K562 (cell line): Measurements from ENCODE around the gene PLTP. TPM values are rescaled to one million over a fixed set of nuclear protein-coding genes. Genes with fewer than 3 reads are reported as not detected.

Experiments
- ATAC-seq: fragments of 200-7000 bp; cut with Tn5 transposase; 3 replicates; pipeline ENCODE4 v1.9.1; 2020; ENCODE audit warnings: moderate library complexity
- BruUV-seq: library from RNA; stranded (reverse); fragments of 400-500 nt; replicated peaks from 2 replicates; lab custom pipeline; 2021; lab: Mats Ljungman, UMichigan
- CTCF ChIA-PET: fragments of 300-600 bp; formaldehyde crosslinking; extraction: SDS; loops from one replicate; lab custom pipeline; 2021; ENCODE audit warnings: low intra/inter-chr PET ratio; lab: Yijun Ruan, JAX
- POLR2A ChIA-PET: fragments of 300-600, 350-650 bp; sonication (Branson Sonifier 250); formaldehyde crosslinking; extraction: SDS; loops from one replicate; lab custom pipeline; 2021; ENCODE audit warnings: antibody characterized with exemption, inconsistent platforms; lab: Yijun Ruan, JAX
- DNase-seq, 4 experiments: peaks; one replicate each; pipeline versions ENCODE4 v3.0.0 to v3.0.0-alpha.2; 2011 to 2018; ENCODE audit warnings: low spot score in 3 of 4, mixed read lengths in 3 of 4; ENCODE audit errors: extremely low read depth in 1 of 4
- FAIRE-seq: peaks from 2 replicates; lab custom pipeline; 2011; peaks lifted over from hg19 to GRCh38; lab: Jason Lieb, UNC
- H2AFZ ChIP-seq: 2 replicates; pipeline ENCODE4 v1.6.0; 2011; ENCODE audit warnings: low read depth, low read length, control low read depth, inconsistent platforms
- H3K27ac ChIP-seq: fragments of 200-600 bp; 3 replicates; pipeline ENCODE4 v1.8.0; 2011; ENCODE audit warnings: low read depth, mild to moderate bottlenecking, control low read depth, inconsistent platforms, low read length, moderate library complexity, mixed read lengths; ENCODE audit errors: extremely low read depth
- H3K27me3 ChIP-seq, 2 experiments: fragments of 300-600 bp in 1 of 2; 2 replicates in 1 of 2; 3 replicates in 1 of 2; pipeline versions ENCODE4 v1.6.0 to v1.8.0; 2011; ENCODE audit warnings: inconsistent platforms in 2 of 2, low read length in 2 of 2, mild to moderate bottlenecking in 1 of 2, mixed read lengths in 1 of 2, moderate library complexity in 1 of 2; ENCODE audit not compliant: control insufficient read depth in 2 of 2, insufficient read depth in 2 of 2
- H3K36me3 ChIP-seq: fragments of 300-600 bp; 3 replicates; pipeline ENCODE4 v1.8.0; 2011; ENCODE audit warnings: mild to moderate bottlenecking, low read length, inconsistent platforms; ENCODE audit not compliant: control insufficient read depth, insufficient read depth
- H3K4me1 ChIP-seq, 2 experiments: fragments of 200-600 bp in 1 of 2; replicated peaks in 1 of 2; 2 replicates in 1 of 2; 3 replicates in 1 of 2; pipeline versions ENCODE4 v1.5.1 to v1.8.0; 2011; ENCODE audit warnings: inconsistent platforms in 2 of 2, low read length in 2 of 2, mild to moderate bottlenecking in 1 of 2, mixed read lengths in 1 of 2, moderate library complexity in 1 of 2; ENCODE audit not compliant: control insufficient read depth in 2 of 2, insufficient read depth in 2 of 2
- H3K4me2 ChIP-seq: 2 replicates; pipeline ENCODE4 v1.6.1; 2011; ENCODE audit warnings: low read length, control low read depth, inconsistent platforms, mixed read lengths; ENCODE audit not compliant: insufficient read depth
- H3K4me3 ChIP-seq: fragments of 200-600 bp; sonication (generic), shearing (Covaris generic); 2 replicates; pipeline ENCODE4 v1.5.1; 2016; ENCODE audit warnings: control low read depth, inconsistent platforms
- H3K79me2 ChIP-seq: fragments of 200-600 bp; 3 replicates; pipeline ENCODE4 v1.8.0; 2011; ENCODE audit warnings: low read length, inconsistent platforms; ENCODE audit not compliant: control insufficient read depth, insufficient read depth
- H3K9ac ChIP-seq, 2 experiments: 2 replicates each; pipeline versions ENCODE4 v1.6.0 to v1.6.1; 2011; ENCODE audit warnings: low read depth in 2 of 2, low read length in 2 of 2, control low read depth in 1 of 2, inconsistent platforms in 1 of 2, mild to moderate bottlenecking in 1 of 2, mixed read lengths in 1 of 2; ENCODE audit not compliant: insufficient read depth in 1 of 2
- H3K9me1 ChIP-seq: one replicate; pipeline ENCODE4 v1.6.0; 2011; ENCODE audit warnings: inconsistent platforms, mild to moderate bottlenecking, low read length, moderate library complexity; ENCODE audit not compliant: control insufficient read depth, insufficient read depth
- H3K9me3 ChIP-seq: replicated peaks from 2 replicates; pipeline ENCODE4 v1.5.1; 2011; ENCODE audit warnings: low read depth, low read length, inconsistent platforms; ENCODE audit not compliant: control insufficient read depth, insufficient read depth
- H4K20me1 ChIP-seq: replicated peaks from 2 replicates; pipeline ENCODE4 v1.6.1; 2011; ENCODE audit warnings: low read length, inconsistent platforms, mixed read lengths; ENCODE audit not compliant: control insufficient read depth, insufficient read depth
- NFYB ChIP-seq: IDR thresholded peaks from 2 replicates; pipeline ENCODE4 v1.6.1; 2011; ENCODE audit warnings: mild to moderate bottlenecking, moderate library complexity; ENCODE audit not compliant: insufficient read length; ENCODE audit errors: extremely low read depth
- POLR2G ChIP-seq: fragments of 200-400 bp; formaldehyde crosslinking; IDR thresholded peaks from 2 replicates; pipeline ENCODE4 v1.6.1; 2017; ENCODE audit warnings: low read depth, mild to moderate bottlenecking, antibody characterized with exemption, low read length, moderate library complexity
- WGBS: fragments of 100-300 bp; shearing (Covaris generic); methylation state at CpG from one replicate; pipeline ENCODE4 v1.1.6; 2016; ENCODE audit warnings: low coverage, mixed read lengths; ENCODE audit not compliant: insufficient coverage; ENCODE audit errors: missing lambda C conversion rate; 5-methylcytosine and 5-hydroxymethylcytosine counted together
- in situ Hi-C: fragments of 300-500 bp; cut with MboI; formaldehyde crosslinking; loops from 4 replicates; pipeline ENCODE4 v1.15.0; 2018; ENCODE audit warnings: inconsistent platforms, mixed read lengths
- intact Hi-C: fragments of 100-400 bp; cut with micrococcal nuclease; formaldehyde crosslinking; loops from 2 replicates; pipeline ENCODE4 v1.14.2; 2022
- polyA plus RNA-seq, 8 experiments: library from polyadenylated mRNA; depleted of rRNA in 4 of 8; stranded (reverse) in 5 of 8; unstranded in 3 of 8; fragments of >200 nt; fragmentation: Nextera tagmentation in 2 of 8; fragmentation: Illumina TruSeq in 1 of 8; extraction: Ambion mirVana in 2 of 8; extraction: Trizol in 1 of 8; gene quantifications; 2 replicates each; pipeline versions ENCODE4 v1.2.1 to v1.2.3, GENCODE V29; 2011 to 2014; ENCODE audit warnings: inconsistent platforms in 1 of 8, missing spikeins in 1 of 8
- total RNA-seq, 7 experiments: library from RNA; depleted of rRNA in 6 of 7; stranded (reverse); fragments of >200 nt in 6 of 7; fragmentation: Illumina TruSeq in 2 of 7; extraction: Trizol in 2 of 7; gene quantifications; 2 replicates each; pipeline versions ENCODE4 v1.2.1 to v1.2.3, GENCODE V29; 2011 to 2021; ENCODE audit warnings: low replicate concordance in 1 of 7
- TF ChIP-seq, protein P1 (sequence below), 2 experiments: fragments of 450-650 bp; formaldehyde crosslinking in 1 of 2; IDR thresholded peaks; 2 replicates each; pipeline versions ENCODE4 v1.4.0 to v1.6.1; 2014 to 2020; ENCODE audit warnings: mild to moderate bottlenecking in 2 of 2, borderline replicate concordance in 1 of 2, low read depth in 1 of 2

The PLTP gene
- total and polyA plus RNA-seq, 9 of the 15 experiments (the other 6 are each of a cell fraction or from before 2014, with no cell fraction given), result 2.8 to 29.3 (median 17.6) TPM

DNA sequence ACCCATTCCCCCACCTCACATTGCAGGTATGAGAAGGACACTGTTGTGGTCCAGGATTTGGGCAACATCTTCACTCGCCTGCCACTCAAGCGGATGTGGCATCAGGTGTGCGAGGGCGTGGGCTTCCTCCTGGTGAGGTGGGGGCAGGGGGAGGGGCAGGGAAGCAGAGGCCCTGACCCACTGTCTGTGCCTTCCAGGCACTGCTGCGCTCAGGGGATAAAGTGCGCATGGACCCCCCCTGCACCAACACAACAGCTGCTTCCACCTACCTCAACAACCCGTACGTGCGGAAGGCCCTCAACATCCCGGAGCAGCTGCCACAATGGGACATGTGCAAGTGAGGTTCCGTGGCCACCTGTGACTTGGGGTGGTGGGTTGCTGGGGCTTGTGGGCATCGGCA lies 17.2 kb downstream of the PLTP start:
- no peak overlapping the region for H3K27ac ChIP-seq
- TF ChIP-seq NFYB, result no peak
- TF ChIP-seq POLR2G, result peak; percentile 61
- TF ChIP-seq, protein P1, sequence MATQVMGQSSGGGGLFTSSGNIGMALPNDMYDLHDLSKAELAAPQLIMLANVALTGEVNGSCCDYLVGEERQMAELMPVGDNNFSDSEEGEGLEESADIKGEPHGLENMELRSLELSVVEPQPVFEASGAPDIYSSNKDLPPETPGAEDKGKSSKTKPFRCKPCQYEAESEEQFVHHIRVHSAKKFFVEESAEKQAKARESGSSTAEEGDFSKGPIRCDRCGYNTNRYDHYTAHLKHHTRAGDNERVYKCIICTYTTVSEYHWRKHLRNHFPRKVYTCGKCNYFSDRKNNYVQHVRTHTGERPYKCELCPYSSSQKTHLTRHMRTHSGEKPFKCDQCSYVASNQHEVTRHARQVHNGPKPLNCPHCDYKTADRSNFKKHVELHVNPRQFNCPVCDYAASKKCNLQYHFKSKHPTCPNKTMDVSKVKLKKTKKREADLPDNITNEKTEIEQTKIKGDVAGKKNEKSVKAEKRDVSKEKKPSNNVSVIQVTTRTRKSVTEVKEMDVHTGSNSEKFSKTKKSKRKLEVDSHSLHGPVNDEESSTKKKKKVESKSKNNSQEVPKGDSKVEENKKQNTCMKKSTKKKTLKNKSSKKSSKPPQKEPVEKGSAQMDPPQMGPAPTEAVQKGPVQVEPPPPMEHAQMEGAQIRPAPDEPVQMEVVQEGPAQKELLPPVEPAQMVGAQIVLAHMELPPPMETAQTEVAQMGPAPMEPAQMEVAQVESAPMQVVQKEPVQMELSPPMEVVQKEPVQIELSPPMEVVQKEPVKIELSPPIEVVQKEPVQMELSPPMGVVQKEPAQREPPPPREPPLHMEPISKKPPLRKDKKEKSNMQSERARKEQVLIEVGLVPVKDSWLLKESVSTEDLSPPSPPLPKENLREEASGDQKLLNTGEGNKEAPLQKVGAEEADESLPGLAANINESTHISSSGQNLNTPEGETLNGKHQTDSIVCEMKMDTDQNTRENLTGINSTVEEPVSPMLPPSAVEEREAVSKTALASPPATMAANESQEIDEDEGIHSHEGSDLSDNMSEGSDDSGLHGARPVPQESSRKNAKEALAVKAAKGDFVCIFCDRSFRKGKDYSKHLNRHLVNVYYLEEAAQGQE (IDR thresholded peaks at IDR 0.05; ENCODE audit: borderline replicate concordance), result no peak
- TF ChIP-seq, protein P1 (CRISPR knock-in tag; IDR thresholded peaks at IDR 0.05; ENCODE audit: low read depth), result no peak
- H4K20me1 ChIP-seq, result no peaks in the 10 kb centered on the region
- peaks cover 7 to 32% of the 10 kb centered on the region in 2 experiments for H3K4me1 ChIP-seq
- POLR2A ChIA-PET, result interaction anchor here (0.6 to 1.3 kb wide), 3 partner anchors 10 to 1080 kb away, joined by 3 to 4 read pairs (median 3); no protein-coding TSS in a partner anchor
- H3K9ac ChIP-seq, result no peak overlapping the region
- no peak for DNase-seq
- no peak for FAIRE-seq
- H3K9me1 ChIP-seq, result no peaks in the 10 kb centered on the region
- intact Hi-C loops (loop anchor here (5.0 kb wide), 1 partner anchor 68 kb away; no protein-coding TSS in a partner anchor), in situ Hi-C loops (no loop called here)
- CTCF ChIA-PET, result no interaction called here
- no peak for ATAC-seq
- peaks cover 7% of the 10 kb centered on the region; the same call in 1 of the 3 replicates for H3K79me2 ChIP-seq
- no peak overlapping the region for H3K4me3 ChIP-seq
- no peak overlapping the region for H3K4me2 ChIP-seq
- no TSS peak for BruUV-seq
- no peaks in the 10 kb centered on the region for H3K27me3 ChIP-seq
- peaks cover 56% of the 10 kb centered on the region; the same call in 2 of the 3 replicates for H3K36me3 ChIP-seq
- no peaks in the 10 kb centered on the region for H3K9me3 ChIP-seq
- WGBS, result 97% methylated on average over 7 of the region's 12 CpGs
- no peak overlapping the region for H2AFZ ChIP-seq
